ENCODE data around the gene BCR. TPM values are rescaled to one million over a fixed set of nuclear protein-coding genes. Genes with fewer than 3 reads are reported as not detected.

Gene BCR
- total and polyA plus RNA-seq, 2 donors (not counting 1 experiment from before 2014, with no cell fraction given): 30.2 to 46.4 TPM

DNA sequence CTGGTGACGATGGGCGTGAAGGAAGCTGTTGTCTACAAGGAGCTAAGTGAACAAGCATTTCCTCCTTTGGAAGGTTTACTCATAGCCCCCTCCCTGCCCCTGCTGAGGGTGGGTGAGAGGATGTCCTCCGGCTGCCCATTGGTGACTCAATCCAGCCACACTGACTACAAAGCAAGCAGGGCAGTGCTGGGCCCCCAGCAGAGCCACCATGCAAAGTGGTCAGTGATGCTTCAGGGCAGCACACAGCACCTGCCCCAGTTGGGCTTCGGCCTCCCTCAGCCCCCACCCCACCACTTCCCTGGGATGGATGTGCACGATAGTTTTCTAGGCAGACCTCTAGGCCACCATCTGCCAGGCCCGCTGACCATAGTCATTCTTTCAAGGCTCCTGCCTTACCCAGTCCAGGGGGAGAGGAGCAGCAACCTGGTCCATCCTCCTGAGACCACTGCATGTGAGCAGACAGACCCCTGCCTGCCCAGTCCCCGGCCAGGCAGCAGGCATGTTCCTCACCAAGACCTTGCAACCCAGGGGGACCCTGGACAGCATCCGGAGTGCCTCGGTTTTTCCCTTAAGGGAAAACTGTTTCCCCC, 125.1 kb downstream of the BCR start:
- ChIA-PET CTCF (no interaction called here), POLR2A (no interaction called here)
- WGBS (ENCODE audit: insufficient coverage): 93% methylated on average over 7 of the region's 9 CpGs
- no peaks in the 10 kb centered on the region for H3K4me1 Mint-ChIP-seq
- H2AFZ ChIP-seq (ENCODE audit: insufficient read depth, low read depth, low read length, poor library complexity, severe bottlenecking): no peak overlapping the region
- no peak overlapping the region for H3K27ac ChIP-seq (ENCODE audit: low read length in 2 of 2)
- no peaks in the 10 kb centered on the region for H3K79me2 ChIP-seq (ENCODE audit: control insufficient read depth, insufficient read depth, low read length)
- H3K4me2 ChIP-seq (replicated peaks; ENCODE audit: low read depth, low read length, poor library complexity, severe bottlenecking): no peak overlapping the region
- H3K9me3 ChIP-seq (ENCODE audit: control extremely low read depth in 1 of 3, control insufficient read depth in 2 of 3, insufficient read depth in 1 of 3, low read length in 2 of 3): no peaks in the 10 kb centered on the region
- no peak for ATAC-seq (ENCODE audit: low read depth)
- no peak overlapping the region for H3K27ac Mint-ChIP-seq
- H3K4me3 Mint-ChIP-seq: no peak overlapping the region
- intact Hi-C loops (cut with micrococcal nuclease): no loop called here
- H3K27me3 Mint-ChIP-seq: no peaks in the 10 kb centered on the region
- no peaks in the 10 kb centered on the region for H3K9me3 Mint-ChIP-seq (ENCODE audit: insufficient read depth)
- H4K20me1 ChIP-seq (ENCODE audit: control insufficient read depth, insufficient read depth, low read length, poor library complexity, severe bottlenecking): no peaks in the 10 kb centered on the region
- no peaks in the 10 kb centered on the region for H3K27me3 ChIP-seq (replicated peaks in 1 of 4; ENCODE audit: control extremely low read depth in 1 of 4, control insufficient read depth in 3 of 4, insufficient read depth in 4 of 4, low read length in 3 of 4)
- no peak overlapping the region for H3K9ac ChIP-seq (ENCODE audit: low read length)
- H3K36me3 ChIP-seq (replicated peaks in 1 of 2; ENCODE audit: control extremely low read depth in 1 of 2, control insufficient read depth in 1 of 2, extremely low read depth in 1 of 2, insufficient read depth in 2 of 2, low read length in 1 of 2): peaks cover 0 to 6% of the 10 kb centered on the region in 2 experiments
- DNase-seq: no peak
- TF ChIP-seq, protein P1, sequence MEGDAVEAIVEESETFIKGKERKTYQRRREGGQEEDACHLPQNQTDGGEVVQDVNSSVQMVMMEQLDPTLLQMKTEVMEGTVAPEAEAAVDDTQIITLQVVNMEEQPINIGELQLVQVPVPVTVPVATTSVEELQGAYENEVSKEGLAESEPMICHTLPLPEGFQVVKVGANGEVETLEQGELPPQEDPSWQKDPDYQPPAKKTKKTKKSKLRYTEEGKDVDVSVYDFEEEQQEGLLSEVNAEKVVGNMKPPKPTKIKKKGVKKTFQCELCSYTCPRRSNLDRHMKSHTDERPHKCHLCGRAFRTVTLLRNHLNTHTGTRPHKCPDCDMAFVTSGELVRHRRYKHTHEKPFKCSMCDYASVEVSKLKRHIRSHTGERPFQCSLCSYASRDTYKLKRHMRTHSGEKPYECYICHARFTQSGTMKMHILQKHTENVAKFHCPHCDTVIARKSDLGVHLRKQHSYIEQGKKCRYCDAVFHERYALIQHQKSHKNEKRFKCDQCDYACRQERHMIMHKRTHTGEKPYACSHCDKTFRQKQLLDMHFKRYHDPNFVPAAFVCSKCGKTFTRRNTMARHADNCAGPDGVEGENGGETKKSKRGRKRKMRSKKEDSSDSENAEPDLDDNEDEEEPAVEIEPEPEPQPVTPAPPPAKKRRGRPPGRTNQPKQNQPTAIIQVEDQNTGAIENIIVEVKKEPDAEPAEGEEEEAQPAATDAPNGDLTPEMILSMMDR (IDR thresholded peaks at IDR 0.05): no peak
- no peak for TF ChIP-seq EZH2 (IDR thresholded peaks at IDR 0.05; ENCODE audit: borderline replicate concordance, insufficient read depth, low read depth, low read length, poor library complexity, severe bottlenecking)
- H3K4me1 ChIP-seq (ENCODE audit: control insufficient read depth in 2 of 2, insufficient read depth in 2 of 2, low read length in 2 of 2): no peaks in the 10 kb centered on the region
- no peak overlapping the region for H3K4me3 ChIP-seq (ENCODE audit: control extremely low read depth in 1 of 5, extremely low read depth in 1 of 5, insufficient read depth in 1 of 5, low read depth in 2 of 5, low read length in 4 of 5)

DNA sequence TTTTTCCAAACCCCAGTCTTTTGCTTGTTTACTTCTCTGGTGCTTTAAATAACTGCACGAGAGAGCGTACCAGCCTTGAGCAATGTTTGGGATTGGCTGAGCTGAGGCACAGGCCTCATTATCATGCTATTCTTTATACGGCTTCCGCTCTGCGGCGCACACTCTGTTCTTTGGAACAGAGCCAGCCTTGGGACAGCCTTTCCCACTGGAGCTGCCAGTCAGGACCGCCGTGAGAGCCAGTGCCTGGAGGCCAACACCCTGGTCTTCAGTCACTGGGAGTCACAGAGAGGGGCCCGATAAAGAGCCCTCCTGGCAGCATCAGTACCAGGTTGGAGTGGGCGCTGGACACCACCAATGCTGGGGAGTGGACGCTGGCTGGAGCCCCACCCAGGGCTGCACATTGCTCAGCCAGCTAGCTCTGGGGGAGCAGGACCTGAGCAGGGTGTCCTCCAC, 125.6 kb downstream of the BCR start:
- ChIA-PET CTCF (no interaction called here), POLR2A (no interaction called here)
- no peaks in the 10 kb centered on the region for H3K4me1 Mint-ChIP-seq
- no peak overlapping the region for H2AFZ ChIP-seq (ENCODE audit: insufficient read depth, low read depth, low read length, poor library complexity, severe bottlenecking)
- H3K4me3 Mint-ChIP-seq: no peak overlapping the region
- no peaks in the 10 kb centered on the region for H3K4me1 ChIP-seq (ENCODE audit: control insufficient read depth in 2 of 2, insufficient read depth in 2 of 2, low read length in 2 of 2)
- no peaks in the 10 kb centered on the region for H3K27me3 ChIP-seq (replicated peaks in 1 of 4; ENCODE audit: control extremely low read depth in 1 of 4, control insufficient read depth in 3 of 4, insufficient read depth in 4 of 4, low read length in 3 of 4)
- TF ChIP-seq, protein P1 (IDR thresholded peaks at IDR 0.05): no peak
- no peak for TF ChIP-seq EZH2 (IDR thresholded peaks at IDR 0.05; ENCODE audit: borderline replicate concordance, insufficient read depth, low read depth, low read length, poor library complexity, severe bottlenecking)
- no peak overlapping the region for H3K9ac ChIP-seq (ENCODE audit: low read length)
- no peak overlapping the region for H3K4me2 ChIP-seq (replicated peaks; ENCODE audit: low read depth, low read length, poor library complexity, severe bottlenecking)
- H4K20me1 ChIP-seq (ENCODE audit: control insufficient read depth, insufficient read depth, low read length, poor library complexity, severe bottlenecking): no peaks in the 10 kb centered on the region
- no peaks in the 10 kb centered on the region for H3K9me3 Mint-ChIP-seq (ENCODE audit: insufficient read depth)
- no peak overlapping the region for H3K27ac ChIP-seq (ENCODE audit: low read length in 2 of 2)
- peaks cover 0 to 6% of the 10 kb centered on the region in 2 experiments for H3K36me3 ChIP-seq (replicated peaks in 1 of 2; ENCODE audit: control extremely low read depth in 1 of 2, control insufficient read depth in 1 of 2, extremely low read depth in 1 of 2, insufficient read depth in 2 of 2, low read length in 1 of 2)
- 92% methylated on average over 11 of the region's 11 CpGs for WGBS (ENCODE audit: insufficient coverage)
- no peak overlapping the region for H3K4me3 ChIP-seq (ENCODE audit: control extremely low read depth in 1 of 5, extremely low read depth in 1 of 5, insufficient read depth in 1 of 5, low read depth in 2 of 5, low read length in 4 of 5)
- no peak for ATAC-seq (ENCODE audit: low read depth)
- no peak for DNase-seq
- intact Hi-C loops (cut with micrococcal nuclease): no loop called here
- no peaks in the 10 kb centered on the region for H3K9me3 ChIP-seq (ENCODE audit: control extremely low read depth in 1 of 3, control insufficient read depth in 2 of 3, insufficient read depth in 1 of 3, low read length in 2 of 3)
- no peak overlapping the region for H3K27ac Mint-ChIP-seq
- H3K79me2 ChIP-seq (ENCODE audit: control insufficient read depth, insufficient read depth, low read length): no peaks in the 10 kb centered on the region
- H3K27me3 Mint-ChIP-seq: no peaks in the 10 kb centered on the region

Data from B cell (primary cell).